HepG2 (cell line): ENCODE measurements around the gene ABCC1. TPM values are rescaled to one million over a fixed set of nuclear protein-coding genes. Genes with fewer than 3 reads are reported as not detected.

Experiments used
- ATAC-seq: fragments of 200-7000 bp; cut with Tn5 transposase; 3 replicates; pipeline ENCODE4 v1.9.1; 2020; ENCODE audit warnings: mild to moderate bottlenecking, moderate library complexity
- BruUV-seq: library from RNA; stranded (reverse); fragments of 400-500 nt; replicated peaks from 2 replicates; lab custom pipeline; 2021; lab: Mats Ljungman, UMichigan
- CTCF ChIA-PET: fragments of 300-600 bp; formaldehyde crosslinking; extraction: SDS; loops from one replicate; lab custom pipeline; 2021; ENCODE audit warnings: low total read pairs, inconsistent platforms, low intra/inter-chr PET ratio; lab: Yijun Ruan, JAX
- POLR2A ChIA-PET: fragments of 350-600 bp; sonication (Branson Sonifier 250); formaldehyde crosslinking; loops from one replicate; lab custom pipeline; 2020; ENCODE audit warnings: antibody characterized with exemption, inconsistent platforms; lab: Yijun Ruan, JAX
- DNase-seq: peaks from one replicate; pipeline ENCODE4 v3.0.0-alpha.2; 2015; ENCODE audit warnings: low spot score
- FAIRE-seq: peaks from 3 replicates; lab custom pipeline; 2011; peaks lifted over from hg19 to GRCh38; lab: Jason Lieb, UNC
- H2AFZ ChIP-seq: one replicate; pipeline ENCODE4 v1.6.1; 2011; ENCODE audit warnings: low read length, inconsistent platforms
- H3K27ac ChIP-seq: fragments of 300-600 bp; 3 replicates; pipeline ENCODE4 v1.8.0; 2011; ENCODE audit warnings: mixed run types, mild to moderate bottlenecking, mixed read lengths, low read length, inconsistent platforms; ENCODE audit not compliant: insufficient read depth; ENCODE audit errors: extremely low read length
- H3K27me3 ChIP-seq, 2 experiments: fragments of 200-600 bp in 1 of 2; 2 replicates in 1 of 2; 3 replicates in 1 of 2; pipeline versions ENCODE4 v1.6.0 to v1.8.0; 2011; ENCODE audit warnings: low read length in 2 of 2, mild to moderate bottlenecking in 2 of 2, moderate library complexity in 2 of 2, inconsistent platforms in 1 of 2; ENCODE audit not compliant: insufficient read depth in 2 of 2, control insufficient read depth in 1 of 2
- H3K36me3 ChIP-seq, 2 experiments: fragments of 200-600 bp in 1 of 2; replicated peaks in 1 of 2; 2 replicates in 1 of 2; 3 replicates in 1 of 2; pipeline versions ENCODE4 v1.5.1 to v1.8.0; 2011; ENCODE audit warnings: low read length in 2 of 2, inconsistent platforms in 1 of 2; ENCODE audit not compliant: insufficient read depth in 2 of 2, control insufficient read depth in 1 of 2
- H3K4me1 ChIP-seq: 2 replicates; pipeline ENCODE4 v1.5.1; 2012; ENCODE audit warnings: low read length, inconsistent platforms; ENCODE audit not compliant: insufficient read depth
- H3K4me2 ChIP-seq: 2 replicates; pipeline ENCODE4 v1.6.0; 2011; ENCODE audit warnings: low read depth, low read length, inconsistent platforms
- H3K4me3 ChIP-seq, 3 experiments: fragments of 200-600 bp in 1 of 3; sonication (generic), shearing (Covaris generic) in 1 of 3; replicated peaks in 1 of 3; 2 replicates each; pipeline ENCODE4 v1.5.1; 2011 to 2016; ENCODE audit warnings: low read length in 3 of 3, inconsistent platforms in 2 of 3, low read depth in 2 of 3, mild to moderate bottlenecking in 2 of 3, control low read depth in 1 of 3, mixed read lengths in 1 of 3; ENCODE audit not compliant: insufficient read depth in 1 of 3
- H3K79me2 ChIP-seq: one replicate; pipeline ENCODE4 v1.6.1; 2011; ENCODE audit warnings: low read length, inconsistent platforms; ENCODE audit not compliant: insufficient read depth
- H3K9ac ChIP-seq: 2 replicates; pipeline ENCODE4 v1.6.0; 2011; ENCODE audit warnings: mild to moderate bottlenecking, low read depth, low read length, inconsistent platforms; ENCODE audit not compliant: insufficient read depth
- H3K9me3 ChIP-seq: 2 replicates; pipeline ENCODE4 v1.5.1; 2012; ENCODE audit warnings: mild to moderate bottlenecking, low read length
- H4K20me1 ChIP-seq: 2 replicates; pipeline ENCODE4 v1.6.0; 2011; ENCODE audit warnings: inconsistent platforms, mild to moderate bottlenecking, low read length, moderate library complexity; ENCODE audit not compliant: insufficient read depth
- ELF4 ChIP-seq: sonication (generic); formaldehyde crosslinking; IDR thresholded peaks from 2 replicates; pipeline ENCODE4 v1.5.0; 2020; ENCODE audit warnings: missing genetic modification reagents, mild to moderate bottlenecking, moderate library complexity, borderline replicate concordance
- KDM5A ChIP-seq: fragments of 200-600 bp; sonication (generic); IDR thresholded peaks from 2 replicates; pipeline ENCODE4 v1.7.0; 2018; ENCODE audit warnings: antibody characterized with exemption, mild to moderate bottlenecking, low read length, borderline replicate concordance
- LCORL ChIP-seq, 2 experiments: fragments of 450-650 bp in 1 of 2; sonication (generic) in 1 of 2; formaldehyde crosslinking in 1 of 2; IDR thresholded peaks; 2 replicates each; pipeline versions ENCODE4 v1.5.0 to v1.6.1; 2017 to 2020; ENCODE audit warnings: antibody characterized with exemption in 1 of 2, missing genetic modification reagents in 1 of 2
- POLR2G ChIP-seq: fragments of 200-400 bp; formaldehyde crosslinking; IDR thresholded peaks from 2 replicates; pipeline ENCODE4 v1.6.1; 2018; ENCODE audit warnings: mild to moderate bottlenecking, low read depth, low read length, moderate library complexity
- PRPF4 ChIP-seq: fragments of 200-400 bp; formaldehyde crosslinking; IDR thresholded peaks from 2 replicates; pipeline ENCODE4 v1.6.1; 2016; ENCODE audit warnings: low read length, low read depth; ENCODE audit not compliant: poor library complexity, severe bottlenecking
- RBFOX2 ChIP-seq: fragments of 200-400 bp; formaldehyde crosslinking; IDR thresholded peaks from 2 replicates; pipeline ENCODE4 v1.6.1; 2017; ENCODE audit warnings: low read depth, mild to moderate bottlenecking, low read length
- SAP130 ChIP-seq: IDR thresholded peaks from 2 replicates; pipeline ENCODE4 v1.6.1; 2016; ENCODE audit warnings: low read depth
- ZNF274 ChIP-seq: sonication (generic); formaldehyde crosslinking; IDR thresholded peaks from 2 replicates; pipeline ENCODE4 v1.5.1; 2020; ENCODE audit warnings: mild to moderate bottlenecking, missing genetic modification reagents
- ZNF460 ChIP-seq: sonication (generic); formaldehyde crosslinking; IDR thresholded peaks from 2 replicates; pipeline ENCODE4 v1.5.1; 2020; ENCODE audit warnings: missing genetic modification reagents, mild to moderate bottlenecking, borderline replicate concordance
- ZNF510 ChIP-seq: sonication (generic); formaldehyde crosslinking; IDR thresholded peaks from 2 replicates; pipeline ENCODE4 v1.4.0; 2020; ENCODE audit warnings: low read depth, mild to moderate bottlenecking, missing genetic modification reagents
- WGBS: methylation state at CpG from one replicate; pipeline ENCODE4 v1.1.6; 2017; ENCODE audit warnings: low lambda C conversion rate; 5-methylcytosine and 5-hydroxymethylcytosine counted together
- in situ Hi-C: cut with HindIII; loops from 2 replicates; pipeline ENCODE4 v1.10.0; 2017; ENCODE audit warnings: low pct_unique_long_range_greater_than_20kb; ENCODE audit not compliant: extremely low pct_ligation_motif_present
- intact Hi-C: fragments of 100-400 bp; cut with micrococcal nuclease; formaldehyde crosslinking; loops from one replicate; pipeline ENCODE4 v1.10.0; 2022; ENCODE audit not compliant: unreplicated experiment
- polyA plus RNA-seq, 8 experiments: library from polyadenylated mRNA; depleted of rRNA in 3 of 8; stranded (reverse) in 7 of 8; unstranded in 1 of 8; fragments of >200 nt; fragmentation: Illumina TruSeq in 4 of 8; extraction: Trizol in 4 of 8; gene quantifications; 2 replicates each; pipeline versions ENCODE4 v1.2.1 to v1.2.3, GENCODE V29; 2011 to 2016; ENCODE audit warnings: low read depth in 4 of 8, missing spikeins in 1 of 8, mixed read lengths in 1 of 8; ENCODE audit not compliant: insufficient read depth in 1 of 8
- total RNA-seq, 5 experiments: library from RNA; depleted of rRNA; stranded (reverse); fragments of >200 nt; fragmentation: Illumina TruSeq; extraction: Trizol; gene quantifications; 2 replicates each; pipeline ENCODE4 v1.2.3, GENCODE V29; 2016; ENCODE audit warnings: low read depth in 1 of 5
- TF ChIP-seq, protein P1 (sequence below): sonication (generic); formaldehyde crosslinking; IDR thresholded peaks from 2 replicates; pipeline ENCODE4 v1.8.1; 2023; ENCODE audit warnings: mild to moderate bottlenecking, missing genetic modification reagents

Gene ABCC1
- total and polyA plus RNA-seq, 2 of the 13 experiments (the other 11 are each of a cell fraction or from before 2014, with no cell fraction given): 13.0 to 30.6 TPM

- Histone ChIP-seq H3K79me2 (no peaks in the 10 kb centered on the region), H3K27ac (no peak overlapping the region), H3K9ac (no peak overlapping the region), H3K4me3 (no peak overlapping the region), H3K27me3 (no peaks in the 10 kb centered on the region), H4K20me1 (no peaks in the 10 kb centered on the region), H3K4me1 (no peaks in the 10 kb centered on the region), H3K4me2 (no peak overlapping the region), H2AFZ (no peak overlapping the region), H3K9me3 (no peaks in the 10 kb centered on the region), H3K36me3 (peaks cover 33 to 67% of the 10 kb centered on the region in 2 experiments; a peak in 4 of 5 replicates)
- ChIA-PET POLR2A (no interaction called here), CTCF (no interaction called here)
- in situ Hi-C loops: no loop called here
- DNase-seq: no peak
- intact Hi-C loops: no loop called here
- FAIRE-seq: no peak
- no peak for ATAC-seq
- TF ChIP-seq ZNF274 (CRISPR knock-in tag): no peak
- no peak for TF ChIP-seq POLR2G
- TF ChIP-seq ZNF460: no peak
- TF ChIP-seq RBFOX2: no peak
- TF ChIP-seq ZNF510: no peak
- TF ChIP-seq, protein P1, sequence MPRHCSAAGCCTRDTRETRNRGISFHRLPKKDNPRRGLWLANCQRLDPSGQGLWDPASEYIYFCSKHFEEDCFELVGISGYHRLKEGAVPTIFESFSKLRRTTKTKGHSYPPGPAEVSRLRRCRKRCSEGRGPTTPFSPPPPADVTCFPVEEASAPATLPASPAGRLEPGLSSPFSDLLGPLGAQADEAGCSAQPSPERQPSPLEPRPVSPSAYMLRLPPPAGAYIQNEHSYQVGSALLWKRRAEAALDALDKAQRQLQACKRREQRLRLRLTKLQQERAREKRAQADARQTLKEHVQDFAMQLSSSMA (CRISPR knock-in tag): no peak
- no peak for TF ChIP-seq SAP130 (CRISPR knock-in tag)
- TF ChIP-seq LCORL (IDR thresholded peaks at IDR 0.05): no peak
- TF ChIP-seq LCORL (CRISPR knock-in tag; IDR thresholded peaks at IDR 0.05): no peak
- no peak for TF ChIP-seq ELF4 (CRISPR knock-in tag)
- no peak for TF ChIP-seq PRPF4
- no peak for TF ChIP-seq KDM5A
- WGBS: 95% methylated on average over 8 of the region's 8 CpGs
- BruUV-seq: no TSS peak
These were observed 151.2 kb downstream of the ABCC1 start for GRCh38 chr16:16100631-16101030.
